Measurements from ENCODE around the gene ATP6V1F.

DNA sequence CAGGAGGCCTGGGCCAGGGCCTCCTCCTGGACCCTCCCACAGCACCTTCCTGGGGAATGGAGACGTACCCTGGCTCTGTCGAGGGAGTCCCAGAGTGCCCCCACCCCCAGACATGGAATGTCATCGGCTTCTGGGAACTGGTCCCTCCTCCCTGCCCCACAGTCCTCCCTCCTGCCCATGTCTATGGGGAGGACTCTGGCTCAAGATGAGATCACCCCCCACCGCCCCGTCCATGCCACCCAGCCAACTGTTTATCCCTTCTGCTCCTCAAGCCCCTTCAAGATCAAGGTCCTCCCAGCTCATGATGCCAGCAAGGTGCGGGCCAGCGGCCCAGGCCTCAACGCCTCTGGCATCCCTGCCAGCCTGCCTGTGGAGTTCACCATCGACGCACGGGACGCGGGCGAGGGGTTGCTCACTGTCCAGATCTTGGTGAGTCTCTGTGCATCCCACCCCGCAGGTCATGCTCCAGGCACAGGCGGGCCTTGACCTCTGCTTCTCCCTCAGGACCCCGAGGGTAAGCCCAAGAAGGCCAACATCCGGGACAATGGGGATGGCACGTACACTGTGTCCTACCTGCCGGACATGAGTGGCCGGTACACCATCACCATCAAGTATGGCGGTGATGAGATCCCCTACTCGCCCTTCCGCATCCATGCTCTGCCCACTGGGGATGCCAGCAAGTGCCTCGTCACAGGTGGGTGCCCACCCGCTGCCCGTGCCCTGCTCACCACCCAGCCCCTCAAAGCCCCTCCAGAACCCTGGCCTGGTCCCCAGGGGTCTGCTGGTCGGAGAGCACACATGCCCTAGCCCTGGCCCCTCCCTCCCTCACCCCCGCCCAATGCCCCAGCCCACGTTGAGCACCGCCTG lies 14.1 kb upstream of the ATP6V1F start:
- TF ChIP-seq, protein P1, sequence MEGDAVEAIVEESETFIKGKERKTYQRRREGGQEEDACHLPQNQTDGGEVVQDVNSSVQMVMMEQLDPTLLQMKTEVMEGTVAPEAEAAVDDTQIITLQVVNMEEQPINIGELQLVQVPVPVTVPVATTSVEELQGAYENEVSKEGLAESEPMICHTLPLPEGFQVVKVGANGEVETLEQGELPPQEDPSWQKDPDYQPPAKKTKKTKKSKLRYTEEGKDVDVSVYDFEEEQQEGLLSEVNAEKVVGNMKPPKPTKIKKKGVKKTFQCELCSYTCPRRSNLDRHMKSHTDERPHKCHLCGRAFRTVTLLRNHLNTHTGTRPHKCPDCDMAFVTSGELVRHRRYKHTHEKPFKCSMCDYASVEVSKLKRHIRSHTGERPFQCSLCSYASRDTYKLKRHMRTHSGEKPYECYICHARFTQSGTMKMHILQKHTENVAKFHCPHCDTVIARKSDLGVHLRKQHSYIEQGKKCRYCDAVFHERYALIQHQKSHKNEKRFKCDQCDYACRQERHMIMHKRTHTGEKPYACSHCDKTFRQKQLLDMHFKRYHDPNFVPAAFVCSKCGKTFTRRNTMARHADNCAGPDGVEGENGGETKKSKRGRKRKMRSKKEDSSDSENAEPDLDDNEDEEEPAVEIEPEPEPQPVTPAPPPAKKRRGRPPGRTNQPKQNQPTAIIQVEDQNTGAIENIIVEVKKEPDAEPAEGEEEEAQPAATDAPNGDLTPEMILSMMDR (IDR thresholded peaks at IDR 0.05) = no peak
- no peak for TF ChIP-seq ZFX (IDR thresholded peaks at IDR 0.05; ENCODE audit: borderline replicate concordance)

All from 22Rv1 (cell line).